Karpas-422 (cell line): ENCODE results near the gene LARGE1. TPM values are rescaled to one million over a fixed set of nuclear protein-coding genes. Genes with fewer than 3 reads are reported as not detected.

Experiments used
- DNase-seq: peaks from one replicate; pipeline ENCODE4 v3.0.0-alpha.2; 2015
- H2AFZ ChIP-seq: fragments of 200-600 bp; sonication (generic); 2 replicates; pipeline ENCODE4 v1.6.1; 2014; ENCODE audit warnings: antibody characterized with exemption, low read length, mixed read lengths
- H3K27ac ChIP-seq: fragments of 200-600 bp; sonication (generic); 2 replicates; pipeline ENCODE4 v1.5.1; 2014; ENCODE audit warnings: mild to moderate bottlenecking, low read length, moderate library complexity
- H3K27me3 ChIP-seq: fragments of 200-600 bp; sonication (generic); 2 replicates; pipeline ENCODE4 v1.6.1; 2014; ENCODE audit warnings: low read length, mixed read lengths
- H3K36me3 ChIP-seq: fragments of 200-600 bp; sonication (generic); 2 replicates; pipeline ENCODE4 v1.6.1; 2014; ENCODE audit warnings: low read length, mixed read lengths; ENCODE audit not compliant: insufficient read depth
- H3K4me1 ChIP-seq: fragments of 200-600 bp; sonication (generic); 2 replicates; pipeline ENCODE4 v1.6.1; 2014; ENCODE audit warnings: mild to moderate bottlenecking, low read length, mixed read lengths
- H3K4me2 ChIP-seq: fragments of 200-600 bp; sonication (generic); 2 replicates; pipeline ENCODE4 v1.6.1; 2014; ENCODE audit warnings: low read length, low read depth, mild to moderate bottlenecking; ENCODE audit not compliant: poor library complexity, severe bottlenecking
- H3K4me3 ChIP-seq: fragments of 200-600 bp; sonication (generic); 2 replicates; pipeline ENCODE4 v1.5.1; 2014; ENCODE audit warnings: mild to moderate bottlenecking, antibody characterized with exemption, low read length, mixed read lengths
- H3K79me2 ChIP-seq: fragments of 200-600 bp; sonication (generic); 2 replicates; pipeline ENCODE4 v1.6.1; 2014; ENCODE audit warnings: mild to moderate bottlenecking, low read length, mixed read lengths
- H3K9ac ChIP-seq: fragments of 200-600 bp; sonication (generic); 2 replicates; pipeline ENCODE4 v1.6.0; 2014; ENCODE audit warnings: low read length
- H3K9me2 ChIP-seq: fragments of 200-600 bp; sonication (generic), shearing (Covaris generic); replicated peaks from 2 replicates; pipeline ENCODE4 v1.6.0; 2014; ENCODE audit warnings: mild to moderate bottlenecking, low read length, moderate library complexity; ENCODE audit not compliant: insufficient read depth
- H3K9me3 ChIP-seq: fragments of 300-700, 200-600 bp; sonication (generic); 2 replicates; pipeline ENCODE4 v1.6.1; 2014; ENCODE audit warnings: low read length, mixed read lengths
- H4K20me1 ChIP-seq: fragments of 200-600 bp; sonication (generic); 2 replicates; pipeline ENCODE4 v1.6.1; 2014; ENCODE audit warnings: mild to moderate bottlenecking, antibody characterized with exemption, low read length, low read depth; ENCODE audit not compliant: insufficient read depth
- total RNA-seq: library from RNA; depleted of rRNA; stranded (reverse); fragments of >200 nt; shearing (Covaris generic); gene quantifications from 2 replicates; pipeline ENCODE4 v1.2.3, GENCODE V29; 2014; ENCODE audit warnings: low replicate concordance

The LARGE1 gene
- total RNA-seq, 1 experiment from 2014 or later: 0.15 TPM

DNA sequence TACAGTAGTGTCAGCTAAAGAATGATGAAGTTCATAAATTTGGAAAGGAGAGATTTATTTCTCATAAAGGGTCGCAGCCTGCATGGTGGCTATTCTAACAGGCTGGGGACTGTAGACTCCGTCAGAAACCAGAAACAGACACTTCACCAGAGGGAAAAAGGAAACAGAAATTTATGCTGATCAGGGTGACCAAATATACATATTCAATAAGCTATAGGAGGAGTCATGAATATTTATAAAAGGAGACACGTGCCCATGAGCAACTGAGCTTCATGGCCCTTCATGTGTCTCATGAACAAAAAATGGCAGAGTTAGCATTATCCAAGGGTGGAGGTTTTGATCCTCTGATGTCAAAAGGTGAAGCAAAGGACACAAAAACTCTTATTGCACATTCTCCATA, 392.1 kb downstream of the LARGE1 start:
- Histone ChIP-seq H3K4me1 (peaks cover 4% of the 10 kb centered on the region; the same call in 1 of the 2 replicates), H3K9ac (no peak overlapping the region), H3K36me3 (no peaks in the 10 kb centered on the region), H3K27ac (no peak overlapping the region), H2AFZ (no peak overlapping the region), H3K9me2 (no peaks in the 10 kb centered on the region), H3K4me2 (no peak overlapping the region), H3K9me3 (no peaks in the 10 kb centered on the region), H3K27me3 (no peaks in the 10 kb centered on the region), H4K20me1 (no peaks in the 10 kb centered on the region), H3K79me2 (no peaks in the 10 kb centered on the region), H3K4me3 (no peak overlapping the region)
- DNase-seq: no peak

GRCh38 chr22:33526434-33527107, 393.7 kb downstream of the LARGE1 start:
- H3K9ac ChIP-seq: no peak overlapping the region
- no peaks in the 10 kb centered on the region for H4K20me1 ChIP-seq
- no peaks in the 10 kb centered on the region for H3K36me3 ChIP-seq
- 0 out of 2 replicates have a peak, but pooled peaks cover under 1% of the 10 kb centered on the region for H3K27me3 ChIP-seq
- no peaks in the 10 kb centered on the region for H3K9me2 ChIP-seq
- H3K4me3 ChIP-seq: no peak overlapping the region
- H3K79me2 ChIP-seq: no peaks in the 10 kb centered on the region
- H3K4me2 ChIP-seq: no peak overlapping the region
- H2AFZ ChIP-seq: no peak overlapping the region
- no peak overlapping the region for H3K27ac ChIP-seq
- no peaks in the 10 kb centered on the region for H3K9me3 ChIP-seq
- DNase-seq: no peak
- H3K4me1 ChIP-seq: peaks cover 4% of the 10 kb centered on the region; the same call in 1 of the 2 replicates

DNA sequence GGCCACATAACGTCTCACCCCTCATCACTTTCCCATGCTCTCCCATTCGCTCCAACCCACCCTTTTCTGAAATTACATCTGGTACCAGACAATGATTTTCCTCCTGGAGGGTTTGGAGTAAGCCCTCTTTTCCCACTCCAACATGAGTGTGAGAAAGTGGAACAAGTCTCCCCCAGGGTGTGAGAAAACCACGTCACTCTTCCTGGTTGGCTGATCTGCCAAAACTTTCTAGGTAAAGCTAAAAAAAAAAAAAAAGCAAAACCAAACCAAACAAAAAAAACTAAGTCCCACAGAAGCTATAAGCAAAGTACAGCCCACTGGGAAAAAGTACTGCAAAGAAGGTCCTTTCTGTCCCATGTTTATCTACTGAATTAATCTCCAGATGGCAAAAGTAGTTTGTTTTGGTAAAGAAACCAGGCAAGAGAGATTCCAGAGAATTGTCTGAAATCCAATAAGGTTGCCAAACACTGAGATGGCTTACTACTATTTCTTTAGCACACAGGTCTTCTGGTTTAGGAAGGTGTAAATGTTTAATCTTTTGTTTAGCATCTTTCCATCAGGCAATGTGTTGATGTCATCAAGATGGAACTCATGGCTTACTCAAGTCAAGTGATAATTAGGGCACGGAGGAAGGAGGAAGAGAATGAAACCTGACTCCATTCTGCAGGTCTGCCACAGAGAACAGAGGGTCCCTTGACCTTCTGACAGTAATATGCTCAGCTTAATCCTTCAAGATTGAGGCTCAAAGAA, 395.6 kb downstream of the LARGE1 start:
- no peak overlapping the region for H3K4me3 ChIP-seq
- H3K4me2 ChIP-seq: no peak overlapping the region
- H3K9me2 ChIP-seq: no peaks in the 10 kb centered on the region
- no peak overlapping the region for H2AFZ ChIP-seq
- H3K4me1 ChIP-seq: peaks cover 12% of the 10 kb centered on the region
- H3K9ac ChIP-seq: no peak overlapping the region
- H3K27ac ChIP-seq: no peak overlapping the region
- peaks cover 6% of the 10 kb centered on the region; the same call in 1 of the 2 replicates for H3K27me3 ChIP-seq
- H4K20me1 ChIP-seq: no peaks in the 10 kb centered on the region
- DNase-seq: no peak
- no peaks in the 10 kb centered on the region for H3K36me3 ChIP-seq
- peaks cover 5% of the 10 kb centered on the region for H3K9me3 ChIP-seq
- no peaks in the 10 kb centered on the region for H3K79me2 ChIP-seq

DNA sequence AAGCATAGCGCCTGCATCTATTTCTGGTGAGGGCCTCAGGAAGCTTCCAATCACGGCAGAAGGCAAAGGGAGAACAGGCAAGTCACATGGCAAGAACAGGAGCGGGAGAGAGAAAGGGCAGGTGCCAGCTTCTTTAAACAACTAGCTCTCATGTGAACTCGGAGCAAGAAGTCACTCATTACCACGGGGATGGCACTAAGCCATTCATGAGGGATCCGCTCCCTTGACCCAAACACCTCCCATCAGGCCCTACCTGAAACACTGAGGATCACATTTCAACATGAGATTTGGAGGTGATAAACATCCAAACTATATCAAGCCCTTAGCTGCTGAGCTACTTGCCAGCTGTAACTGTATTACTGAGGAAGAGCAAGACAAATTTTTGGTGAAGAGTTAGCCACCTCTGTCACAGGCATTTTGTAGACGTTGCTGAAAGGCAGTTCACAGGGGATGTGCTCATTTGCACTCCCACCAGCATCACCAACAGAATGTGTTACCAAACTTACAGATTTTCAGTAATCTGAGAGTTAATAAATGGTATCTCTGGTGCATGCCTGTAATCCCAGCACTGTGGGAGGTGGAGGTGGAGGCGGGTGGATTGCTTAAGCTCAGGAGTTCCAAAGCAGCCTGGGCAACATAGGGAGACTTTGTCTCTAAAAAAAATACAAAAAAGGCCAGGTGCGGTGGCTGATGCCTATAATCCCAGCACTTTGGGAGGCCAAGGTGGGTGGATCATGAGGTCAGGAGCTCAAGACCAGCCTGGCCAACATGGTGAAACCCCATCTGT, 398.2 kb downstream of the LARGE1 start:
- Histone ChIP-seq H3K27me3 (peaks cover 6% of the 10 kb centered on the region; the same call in 1 of the 2 replicates), H2AFZ (no peak overlapping the region), H3K36me3 (no peaks in the 10 kb centered on the region), H3K27ac (no peak overlapping the region), H3K79me2 (no peaks in the 10 kb centered on the region), H3K4me2 (no peak overlapping the region), H3K9ac (no peak overlapping the region), H4K20me1 (no peaks in the 10 kb centered on the region), H3K4me3 (no peak overlapping the region), H3K4me1 (peaks cover 16% of the 10 kb centered on the region), H3K9me3 (peaks cover 5% of the 10 kb centered on the region), H3K9me2 (no peaks in the 10 kb centered on the region)
- no peak for DNase-seq

- Histone ChIP-seq H3K27ac (no peak overlapping the region), H3K4me3 (no peak overlapping the region), H3K9me3 (peaks cover 5% of the 10 kb centered on the region), H2AFZ (no peak overlapping the region), H3K9me2 (no peaks in the 10 kb centered on the region), H4K20me1 (no peaks in the 10 kb centered on the region), H3K79me2 (no peaks in the 10 kb centered on the region), H3K4me2 (no peak overlapping the region), H3K36me3 (no peaks in the 10 kb centered on the region), H3K27me3 (peaks cover 6% of the 10 kb centered on the region; the same call in 1 of the 2 replicates), H3K4me1 (peaks cover 16% of the 10 kb centered on the region), H3K9ac (no peak overlapping the region)
- no peak for DNase-seq
Observed at GRCh38 chr22:33520904-33521780, 399.1 kb downstream of the LARGE1 start.

- Histone ChIP-seq H3K4me3 (no peak overlapping the region), H3K9me2 (no peaks in the 10 kb centered on the region), H3K27ac (no peak overlapping the region), H3K4me2 (no peak overlapping the region), H3K36me3 (no peaks in the 10 kb centered on the region), H3K9me3 (peaks cover 5% of the 10 kb centered on the region), H2AFZ (no peak overlapping the region), H4K20me1 (no peaks in the 10 kb centered on the region), H3K9ac (no peak overlapping the region), H3K79me2 (no peaks in the 10 kb centered on the region), H3K4me1 (peaks cover 16% of the 10 kb centered on the region), H3K27me3 (peaks cover 6% of the 10 kb centered on the region; the same call in 1 of the 2 replicates)
- DNase-seq: peak; percentile 47
Observed at GRCh38 chr22:33519974-33520903, 400.0 kb downstream of the LARGE1 start.
